K562 (cell line): ENCODE results near the gene MEIKIN. TPM values are rescaled to one million over a fixed set of nuclear protein-coding genes. Genes with fewer than 3 reads are reported as not detected.

Experiments used
- ATAC-seq: fragments of 200-7000 bp; cut with Tn5 transposase; 3 replicates; pipeline ENCODE4 v1.9.1; 2020; ENCODE audit warnings: moderate library complexity
- BruUV-seq: library from RNA; stranded (reverse); fragments of 400-500 nt; replicated peaks from 2 replicates; lab custom pipeline; 2021; lab: Mats Ljungman, UMichigan
- CTCF ChIA-PET: fragments of 300-600 bp; formaldehyde crosslinking; extraction: SDS; loops from one replicate; lab custom pipeline; 2021; ENCODE audit warnings: low intra/inter-chr PET ratio; lab: Yijun Ruan, JAX
- POLR2A ChIA-PET: fragments of 300-600, 350-650 bp; sonication (Branson Sonifier 250); formaldehyde crosslinking; extraction: SDS; loops from one replicate; lab custom pipeline; 2021; ENCODE audit warnings: antibody characterized with exemption, inconsistent platforms; lab: Yijun Ruan, JAX
- DNase-seq, 4 experiments: peaks; one replicate each; pipeline versions ENCODE4 v3.0.0 to v3.0.0-alpha.2; 2011 to 2018; ENCODE audit warnings: low spot score in 3 of 4, mixed read lengths in 3 of 4; ENCODE audit errors: extremely low read depth in 1 of 4
- FAIRE-seq: peaks from 2 replicates; lab custom pipeline; 2011; peaks lifted over from hg19 to GRCh38; lab: Jason Lieb, UNC
- H2AFZ ChIP-seq: 2 replicates; pipeline ENCODE4 v1.6.0; 2011; ENCODE audit warnings: low read depth, low read length, control low read depth, inconsistent platforms
- H3K27ac ChIP-seq: fragments of 200-600 bp; 3 replicates; pipeline ENCODE4 v1.8.0; 2011; ENCODE audit warnings: low read depth, mild to moderate bottlenecking, control low read depth, inconsistent platforms, low read length, moderate library complexity, mixed read lengths; ENCODE audit errors: extremely low read depth
- H3K27me3 ChIP-seq, 2 experiments: fragments of 300-600 bp in 1 of 2; 2 replicates in 1 of 2; 3 replicates in 1 of 2; pipeline versions ENCODE4 v1.6.0 to v1.8.0; 2011; ENCODE audit warnings: inconsistent platforms in 2 of 2, low read length in 2 of 2, mild to moderate bottlenecking in 1 of 2, mixed read lengths in 1 of 2, moderate library complexity in 1 of 2; ENCODE audit not compliant: control insufficient read depth in 2 of 2, insufficient read depth in 2 of 2
- H3K36me3 ChIP-seq: fragments of 300-600 bp; 3 replicates; pipeline ENCODE4 v1.8.0; 2011; ENCODE audit warnings: mild to moderate bottlenecking, low read length, inconsistent platforms; ENCODE audit not compliant: control insufficient read depth, insufficient read depth
- H3K4me1 ChIP-seq, 2 experiments: fragments of 200-600 bp in 1 of 2; replicated peaks in 1 of 2; 2 replicates in 1 of 2; 3 replicates in 1 of 2; pipeline versions ENCODE4 v1.5.1 to v1.8.0; 2011; ENCODE audit warnings: inconsistent platforms in 2 of 2, low read length in 2 of 2, mild to moderate bottlenecking in 1 of 2, mixed read lengths in 1 of 2, moderate library complexity in 1 of 2; ENCODE audit not compliant: control insufficient read depth in 2 of 2, insufficient read depth in 2 of 2
- H3K4me2 ChIP-seq: 2 replicates; pipeline ENCODE4 v1.6.1; 2011; ENCODE audit warnings: low read length, control low read depth, inconsistent platforms, mixed read lengths; ENCODE audit not compliant: insufficient read depth
- H3K4me3 ChIP-seq: fragments of 200-600 bp; sonication (generic), shearing (Covaris generic); 2 replicates; pipeline ENCODE4 v1.5.1; 2016; ENCODE audit warnings: control low read depth, inconsistent platforms
- H3K79me2 ChIP-seq: fragments of 200-600 bp; 3 replicates; pipeline ENCODE4 v1.8.0; 2011; ENCODE audit warnings: low read length, inconsistent platforms; ENCODE audit not compliant: control insufficient read depth, insufficient read depth
- H3K9ac ChIP-seq, 2 experiments: 2 replicates each; pipeline versions ENCODE4 v1.6.0 to v1.6.1; 2011; ENCODE audit warnings: low read depth in 2 of 2, low read length in 2 of 2, control low read depth in 1 of 2, inconsistent platforms in 1 of 2, mild to moderate bottlenecking in 1 of 2, mixed read lengths in 1 of 2; ENCODE audit not compliant: insufficient read depth in 1 of 2
- H3K9me1 ChIP-seq: one replicate; pipeline ENCODE4 v1.6.0; 2011; ENCODE audit warnings: inconsistent platforms, mild to moderate bottlenecking, low read length, moderate library complexity; ENCODE audit not compliant: control insufficient read depth, insufficient read depth
- H3K9me3 ChIP-seq: replicated peaks from 2 replicates; pipeline ENCODE4 v1.5.1; 2011; ENCODE audit warnings: low read depth, low read length, inconsistent platforms; ENCODE audit not compliant: control insufficient read depth, insufficient read depth
- H4K20me1 ChIP-seq: replicated peaks from 2 replicates; pipeline ENCODE4 v1.6.1; 2011; ENCODE audit warnings: low read length, inconsistent platforms, mixed read lengths; ENCODE audit not compliant: control insufficient read depth, insufficient read depth
- CBX2 ChIP-seq: fragments of 200-600 bp; sonication (generic); IDR thresholded peaks from one replicate; pipeline ENCODE4 v1.6.1; 2012; ENCODE audit warnings: mild to moderate bottlenecking, low read length, inconsistent platforms; ENCODE audit not compliant: insufficient read depth, poor library complexity, severe bottlenecking
- CBX8 ChIP-seq: fragments of 200-600 bp; sonication (generic); IDR thresholded peaks from 2 replicates; pipeline ENCODE4 v1.6.1; 2012; ENCODE audit warnings: borderline replicate concordance, mixed run types, low read depth, mild to moderate bottlenecking, moderate library complexity, mixed read lengths, low read length, control low read depth, inconsistent platforms; ENCODE audit not compliant: poor library complexity, severe bottlenecking; ENCODE audit errors: extremely low read depth
- YY1 ChIP-seq, 3 experiments: IDR thresholded peaks; 2 replicates each; pipeline ENCODE4 v1.6.1; 2011; ENCODE audit warnings: low read length in 2 of 3, mild to moderate bottlenecking in 2 of 3, moderate library complexity in 2 of 3, borderline replicate concordance in 1 of 3, control low read depth in 1 of 3, low read depth in 1 of 3; ENCODE audit not compliant: insufficient read depth in 3 of 3, insufficient replicate concordance in 2 of 3, control insufficient read depth in 1 of 3, insufficient read length in 1 of 3; ENCODE audit errors: extremely low read depth in 1 of 3
- ZNF175 ChIP-seq: fragments of 200-800 bp; sonication (Bioruptor generic); IDR thresholded peaks from 2 replicates; pipeline ENCODE4 v1.6.1; 2016; ENCODE audit warnings: low read depth, mild to moderate bottlenecking, missing genetic modification characterization, missing compliant biosample characterization
- WGBS: fragments of 100-300 bp; shearing (Covaris generic); methylation state at CpG from one replicate; pipeline ENCODE4 v1.1.6; 2016; ENCODE audit warnings: low coverage, mixed read lengths; ENCODE audit not compliant: insufficient coverage; ENCODE audit errors: missing lambda C conversion rate; 5-methylcytosine and 5-hydroxymethylcytosine counted together
- in situ Hi-C: fragments of 300-500 bp; cut with MboI; formaldehyde crosslinking; loops from 4 replicates; pipeline ENCODE4 v1.15.0; 2018; ENCODE audit warnings: inconsistent platforms, mixed read lengths
- intact Hi-C: fragments of 100-400 bp; cut with micrococcal nuclease; formaldehyde crosslinking; loops from 2 replicates; pipeline ENCODE4 v1.14.2; 2022
- polyA plus RNA-seq, 8 experiments: library from polyadenylated mRNA; depleted of rRNA in 4 of 8; stranded (reverse) in 5 of 8; unstranded in 3 of 8; fragments of >200 nt; fragmentation: Nextera tagmentation in 2 of 8; fragmentation: Illumina TruSeq in 1 of 8; extraction: Ambion mirVana in 2 of 8; extraction: Trizol in 1 of 8; gene quantifications; 2 replicates each; pipeline versions ENCODE4 v1.2.1 to v1.2.3, GENCODE V29; 2011 to 2014; ENCODE audit warnings: inconsistent platforms in 1 of 8, missing spikeins in 1 of 8
- total RNA-seq, 7 experiments: library from RNA; depleted of rRNA in 6 of 7; stranded (reverse); fragments of >200 nt in 6 of 7; fragmentation: Illumina TruSeq in 2 of 7; extraction: Trizol in 2 of 7; gene quantifications; 2 replicates each; pipeline versions ENCODE4 v1.2.1 to v1.2.3, GENCODE V29; 2011 to 2021; ENCODE audit warnings: low replicate concordance in 1 of 7
- TF ChIP-seq, protein P1 (sequence below): fragments of 450-650 bp; IDR thresholded peaks from 2 replicates; pipeline ENCODE4 v1.6.1; 2018; ENCODE audit warnings: mild to moderate bottlenecking, low read depth; ENCODE audit not compliant: partially characterized antibody

The MEIKIN gene
- total and polyA plus RNA-seq, 9 of the 15 experiments (the other 6 are each of a cell fraction or from before 2014, with no cell fraction given) = 0.18 TPM; not detected in 8

DNA sequence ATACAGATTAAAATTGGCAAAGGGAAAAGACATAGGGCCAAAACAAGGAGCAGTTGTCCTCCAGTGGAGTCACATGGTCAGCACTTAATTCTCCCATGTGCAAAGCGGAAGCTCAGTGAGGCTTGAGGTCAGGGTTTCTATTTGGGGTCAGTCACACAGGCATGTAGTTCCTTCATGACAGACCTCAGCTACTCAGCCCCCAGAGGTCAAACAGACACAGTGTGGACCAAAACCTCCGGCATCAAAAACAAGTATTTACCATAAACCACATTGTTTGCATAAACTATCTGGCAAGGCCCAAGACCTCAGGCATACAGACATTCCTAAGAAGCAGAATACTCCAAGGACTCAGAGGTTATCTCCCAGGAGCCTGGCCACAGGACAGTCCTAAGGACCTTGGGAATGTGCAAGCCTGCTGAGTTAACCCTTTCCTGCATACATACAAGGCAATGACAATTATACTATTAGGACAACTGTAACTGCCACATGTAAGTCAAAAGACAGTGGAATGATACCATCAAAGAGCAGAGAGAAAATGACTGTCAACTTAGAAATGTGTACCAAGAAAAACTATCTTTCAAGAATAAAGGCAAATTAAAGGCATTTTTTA is 120.0 kb downstream of the MEIKIN start (continued):
- TF ChIP-seq YY1 (IDR thresholded peaks at IDR 0.05; ENCODE audit: borderline replicate concordance in 1 of 3, control insufficient read depth in 1 of 3, extremely low read depth in 1 of 3, insufficient read depth in 3 of 3, insufficient read length in 1 of 3, insufficient replicate concordance in 2 of 3, low read depth in 1 of 3, low read length in 2 of 3) (no peak), ZNF175 (CRISPR knock-in tag) (no peak), CBX8 (no peak)
- TF ChIP-seq, all 486 proteins: peak for 0

DNA sequence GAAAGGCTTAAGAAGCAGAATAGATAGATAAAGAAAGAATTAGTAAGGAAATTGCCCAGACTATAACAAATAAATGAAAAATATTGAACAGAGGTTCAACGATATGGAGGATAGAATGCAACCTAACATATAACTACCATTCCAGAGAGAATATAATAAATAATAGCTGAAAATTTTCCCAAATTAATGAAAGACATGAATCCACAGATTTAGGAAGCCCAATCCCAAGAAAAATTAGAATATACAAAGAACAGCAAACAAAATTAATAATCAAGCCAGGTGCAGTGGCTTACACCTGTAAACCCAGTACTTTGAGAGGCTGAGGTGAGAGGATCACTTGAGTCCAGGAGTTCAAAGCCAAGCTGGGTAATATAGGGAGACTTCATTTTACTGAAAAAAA is 120.8 kb downstream of the MEIKIN start:
- TF ChIP-seq, protein P1, sequence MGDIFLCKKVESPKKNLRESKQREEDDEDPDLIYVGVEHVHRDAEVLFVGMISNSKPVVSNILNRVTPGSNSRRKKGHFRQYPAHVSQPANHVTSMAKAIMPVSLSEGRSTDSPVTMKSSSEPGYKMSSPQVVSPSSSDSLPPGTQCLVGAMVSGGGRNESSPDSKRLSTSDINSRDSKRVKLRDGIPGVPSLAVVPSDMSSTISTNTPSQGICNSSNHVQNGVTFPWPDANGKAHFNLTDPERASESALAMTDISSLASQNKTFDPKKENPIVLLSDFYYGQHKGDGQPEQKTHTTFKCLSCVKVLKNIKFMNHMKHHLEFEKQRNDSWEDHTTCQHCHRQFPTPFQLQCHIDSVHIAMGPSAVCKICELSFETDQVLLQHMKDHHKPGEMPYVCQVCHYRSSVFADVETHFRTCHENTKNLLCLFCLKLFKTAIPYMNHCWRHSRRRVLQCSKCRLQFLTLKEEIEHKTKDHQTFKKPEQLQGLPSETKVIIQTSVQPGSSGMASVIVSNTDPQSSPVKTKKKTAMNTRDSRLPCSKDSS = peak; percentile 16
- TF ChIP-seq CBX2 = no peak
- TF ChIP-seq, all 486 proteins: peak for 1
- no peak overlapping the region for H2AFZ ChIP-seq
- intact Hi-C loops (no loop called here), in situ Hi-C loops (no loop called here)
- DNase-seq (no peak), FAIRE-seq (no peak), ATAC-seq (no peak)
- no peaks in the 10 kb centered on the region for H3K79me2 ChIP-seq
- no peak overlapping the region for H3K4me2 ChIP-seq
- H3K27ac ChIP-seq = no peak overlapping the region
- no peaks in the 10 kb centered on the region for H3K36me3 ChIP-seq
- H3K4me3 ChIP-seq = no peak overlapping the region
- no TSS peak for BruUV-seq
- ChIA-PET CTCF (no interaction called here), POLR2A (interaction anchor here (0.6 kb wide), 1 partner anchor 26 kb away, joined by 4 read pairs; no protein-coding TSS in a partner anchor)
- no peaks in the 10 kb centered on the region for H3K9me1 ChIP-seq
- no peak overlapping the region for H3K9ac ChIP-seq
- no peaks in the 10 kb centered on the region for H3K27me3 ChIP-seq
- H3K4me1 ChIP-seq = no peaks in the 10 kb centered on the region
- WGBS = 13% methylated on average over 1 of the region's 1 CpG
- no peaks in the 10 kb centered on the region for H3K9me3 ChIP-seq
- H4K20me1 ChIP-seq = no peaks in the 10 kb centered on the region
